Measurements from ENCODE around the gene RBM27. TPM values are rescaled to one million over a fixed set of nuclear protein-coding genes. Genes with fewer than 3 reads are reported as not detected.
"Not testable (repeated sequence)": the region's sequence is repeated elsewhere in the genome, so short reads cannot be mapped to it uniquely, and the experiment has no call there.

RBM27 gene, protein sequence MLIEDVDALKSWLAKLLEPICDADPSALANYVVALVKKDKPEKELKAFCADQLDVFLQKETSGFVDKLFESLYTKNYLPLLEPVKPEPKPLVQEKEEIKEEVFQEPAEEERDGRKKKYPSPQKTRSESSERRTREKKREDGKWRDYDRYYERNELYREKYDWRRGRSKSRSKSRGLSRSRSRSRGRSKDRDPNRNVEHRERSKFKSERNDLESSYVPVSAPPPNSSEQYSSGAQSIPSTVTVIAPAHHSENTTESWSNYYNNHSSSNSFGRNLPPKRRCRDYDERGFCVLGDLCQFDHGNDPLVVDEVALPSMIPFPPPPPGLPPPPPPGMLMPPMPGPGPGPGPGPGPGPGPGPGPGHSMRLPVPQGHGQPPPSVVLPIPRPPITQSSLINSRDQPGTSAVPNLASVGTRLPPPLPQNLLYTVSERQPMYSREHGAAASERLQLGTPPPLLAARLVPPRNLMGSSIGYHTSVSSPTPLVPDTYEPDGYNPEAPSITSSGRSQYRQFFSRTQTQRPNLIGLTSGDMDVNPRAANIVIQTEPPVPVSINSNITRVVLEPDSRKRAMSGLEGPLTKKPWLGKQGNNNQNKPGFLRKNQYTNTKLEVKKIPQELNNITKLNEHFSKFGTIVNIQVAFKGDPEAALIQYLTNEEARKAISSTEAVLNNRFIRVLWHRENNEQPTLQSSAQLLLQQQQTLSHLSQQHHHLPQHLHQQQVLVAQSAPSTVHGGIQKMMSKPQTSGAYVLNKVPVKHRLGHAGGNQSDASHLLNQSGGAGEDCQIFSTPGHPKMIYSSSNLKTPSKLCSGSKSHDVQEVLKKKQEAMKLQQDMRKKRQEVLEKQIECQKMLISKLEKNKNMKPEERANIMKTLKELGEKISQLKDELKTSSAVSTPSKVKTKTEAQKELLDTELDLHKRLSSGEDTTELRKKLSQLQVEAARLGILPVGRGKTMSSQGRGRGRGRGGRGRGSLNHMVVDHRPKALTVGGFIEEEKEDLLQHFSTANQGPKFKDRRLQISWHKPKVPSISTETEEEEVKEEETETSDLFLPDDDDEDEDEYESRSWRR
- total RNA-seq (17.8 TPM), polyA plus RNA-seq (13.1 TPM)
- long read RNA-seq, donor 1 = 0 reads
- long read RNA-seq, donor 2 = 0 reads
- long read RNA-seq, donor 3, full-length matches to known transcripts = 2 of 31 reads
- long read RNA-seq, donor 3, partial matches to known transcripts = 29 of 31 reads
- long read RNA-seq, donor 3, other reads (novel, unspliced or antisense) = 0 of 31 reads
- long read RNA-seq, donor 4 = 0 reads
- long read RNA-seq, donor 5 = 0 reads
- long read RNA-seq, donor 6, full-length matches to known transcripts = 3 of 3 reads
- long read RNA-seq, donor 6, partial matches to known transcripts = 0 of 3 reads
- long read RNA-seq, donor 6, other reads (novel, unspliced or antisense) = 0 of 3 reads
- long read RNA-seq, donor 7, full-length matches to known transcripts = 2 of 2 reads
- long read RNA-seq, donor 7, partial matches to known transcripts = 0 of 2 reads
- long read RNA-seq, donor 7, other reads (novel, unspliced or antisense) = 0 of 2 reads
- long read RNA-seq, donor 8 = 0 reads
- long read RNA-seq, donor 9 = 0 reads
- long read RNA-seq, donor 10 = 0 reads

- under 1% methylated on average over 48 of the region's 48 CpGs for WGBS
- Histone ChIP-seq H3K27ac (ENCODE audit: low read depth in 1 of 2, low read length in 1 of 2) (peak within 1 kb of the TSS; percentile 79 to 88), H3K4me3 (ENCODE audit: low read length in 2 of 2) (peak within 1 kb of the TSS; percentile 83 to 90), H3K27me3 (ENCODE audit: control insufficient read depth in 2 of 2, insufficient read depth in 1 of 2, low read length in 1 of 2) (no peaks in the 10 kb centered on the region), H3K4me1 (ENCODE audit: control insufficient read depth in 2 of 2, insufficient read depth in 2 of 2, low read length in 2 of 2) (peaks cover 9 to 15% of the 10 kb centered on the region in 2 donors), H3K36me3 (ENCODE audit: control insufficient read depth in 2 of 2, insufficient read depth in 2 of 2, low read length in 1 of 2) (no peaks in the 10 kb centered on the region), H3K9me3 (ENCODE audit: control insufficient read depth in 2 of 2, insufficient read depth in 1 of 2, low read length in 1 of 2) (no peaks in the 10 kb centered on the region)
- DNase-seq (ENCODE audit: low read depth in 6 of 9, low spot score in 9 of 9) = peak; percentile 92 to 98 (median 95)
Measured at GRCh38 chr5:146203011-146203871, at the start of gene RBM27. Gene RBM27, plus strand, starts transcription at chr5:146203605. Its CDS starts 161 bp downstream, at chr5:146203766.

GRCh38 chr5:146158255-146158654, 45.1 kb upstream of the RBM27 start:
- H3K27ac ChIP-seq (ENCODE audit: low read depth in 1 of 2, low read length in 1 of 2) = no peak overlapping the region
- no peak overlapping the region for H3K4me3 ChIP-seq (ENCODE audit: low read length in 2 of 2)
- no peaks in the 10 kb centered on the region for H3K27me3 ChIP-seq (ENCODE audit: control insufficient read depth in 2 of 2, insufficient read depth in 1 of 2, low read length in 1 of 2)
- DNase-seq (ENCODE audit: low read depth in 6 of 9, low spot score in 9 of 9) = no peak
- no peaks in the 10 kb centered on the region for H3K9me3 ChIP-seq (ENCODE audit: control insufficient read depth in 2 of 2, insufficient read depth in 1 of 2, low read length in 1 of 2)
- H3K4me1 ChIP-seq (ENCODE audit: control insufficient read depth in 2 of 2, insufficient read depth in 2 of 2, low read length in 2 of 2) = no peaks in the 10 kb centered on the region
- peaks cover 14 to 56% of the 10 kb centered on the region in 2 donors for H3K36me3 ChIP-seq (ENCODE audit: control insufficient read depth in 2 of 2, insufficient read depth in 2 of 2, low read length in 1 of 2)

DNA sequence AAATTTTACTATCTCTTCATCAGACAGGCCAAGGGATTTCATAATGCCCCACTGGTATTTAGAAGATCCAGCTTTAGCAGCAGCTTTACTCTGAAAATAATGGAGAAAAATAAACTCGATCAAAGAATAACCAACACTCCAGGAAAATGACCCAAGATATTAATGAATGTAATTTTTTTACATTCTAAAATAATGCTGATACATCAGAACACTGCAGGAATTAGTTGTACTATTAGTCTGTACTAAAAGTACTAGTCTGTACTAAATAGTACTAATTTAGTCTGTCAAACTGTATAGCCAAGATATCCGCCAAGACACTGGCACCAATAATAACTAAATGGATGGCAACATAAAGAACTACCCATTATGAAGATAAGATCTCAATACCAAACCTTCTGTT, 39.0 kb upstream of the RBM27 start:
- H3K9me3 ChIP-seq (ENCODE audit: control insufficient read depth in 2 of 2, insufficient read depth in 1 of 2, low read length in 1 of 2) = no peaks in the 10 kb centered on the region
- H3K27me3 ChIP-seq (ENCODE audit: control insufficient read depth in 2 of 2, insufficient read depth in 1 of 2, low read length in 1 of 2) = no peaks in the 10 kb centered on the region
- H3K4me1 ChIP-seq (ENCODE audit: control insufficient read depth in 2 of 2, insufficient read depth in 2 of 2, low read length in 2 of 2) = no peaks in the 10 kb centered on the region
- H3K27ac ChIP-seq (ENCODE audit: low read depth in 1 of 2, low read length in 1 of 2) = no peak overlapping the region
- no peak for DNase-seq (ENCODE audit: low read depth in 6 of 9, low spot score in 9 of 9)
- peaks cover 8 to 64% of the 10 kb centered on the region in 2 donors for H3K36me3 ChIP-seq (ENCODE audit: control insufficient read depth in 2 of 2, insufficient read depth in 2 of 2, low read length in 1 of 2)
- no peak overlapping the region for H3K4me3 ChIP-seq (ENCODE audit: low read length in 2 of 2)
- 99% methylated on average over 2 of the region's 2 CpGs for WGBS

- no peak for DNase-seq (ENCODE audit: low read depth in 6 of 9, low spot score in 9 of 9)
- Histone ChIP-seq H3K4me1 (ENCODE audit: control insufficient read depth in 2 of 2, insufficient read depth in 2 of 2, low read length in 2 of 2) (no peaks in the 10 kb centered on the region), H3K4me3 (ENCODE audit: low read length in 2 of 2) (no peak overlapping the region), H3K36me3 (ENCODE audit: control insufficient read depth in 2 of 2, insufficient read depth in 2 of 2, low read length in 1 of 2) (peaks cover 11 to 66% of the 10 kb centered on the region in 2 donors), H3K9me3 (ENCODE audit: control insufficient read depth in 2 of 2, insufficient read depth in 1 of 2, low read length in 1 of 2) (no peaks in the 10 kb centered on the region), H3K27me3 (ENCODE audit: control insufficient read depth in 2 of 2, insufficient read depth in 1 of 2, low read length in 1 of 2) (no peaks in the 10 kb centered on the region), H3K27ac (ENCODE audit: low read depth in 1 of 2, low read length in 1 of 2) (no peak overlapping the region)
- WGBS = 95% methylated on average over 1 of the region's 1 CpG
Measured at GRCh38 chr5:146165460-146165859, 37.9 kb upstream of the RBM27 start.

DNA sequence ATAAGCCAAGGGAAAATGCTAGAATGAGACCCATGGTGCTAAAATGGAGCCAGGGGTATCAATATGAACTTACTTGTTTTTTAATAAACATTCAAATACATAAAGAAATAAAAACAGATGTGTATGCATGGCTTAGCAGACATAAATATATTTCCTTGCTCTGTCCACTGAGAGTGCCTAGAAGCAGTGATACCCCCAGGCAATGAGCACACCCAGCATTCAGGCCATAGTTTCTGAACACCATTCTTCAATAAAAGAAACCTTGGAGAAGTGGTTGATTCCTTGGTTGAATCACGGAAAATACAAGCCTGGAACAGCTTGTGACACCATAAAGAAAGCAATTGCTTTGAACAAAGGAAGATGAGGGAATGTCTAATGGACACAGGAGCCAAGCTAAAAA, 37.5 kb upstream of the RBM27 start:
- H3K27ac ChIP-seq (ENCODE audit: low read depth in 1 of 2, low read length in 1 of 2) = no peak overlapping the region
- DNase-seq (ENCODE audit: low read depth in 6 of 9, low spot score in 9 of 9) = no peak
- no peaks in the 10 kb centered on the region for H3K27me3 ChIP-seq (ENCODE audit: control insufficient read depth in 2 of 2, insufficient read depth in 1 of 2, low read length in 1 of 2)
- H3K4me1 ChIP-seq (ENCODE audit: control insufficient read depth in 2 of 2, insufficient read depth in 2 of 2, low read length in 2 of 2) = no peaks in the 10 kb centered on the region
- 97% methylated on average over 1 of the region's 1 CpG for WGBS
- H3K4me3 ChIP-seq (ENCODE audit: low read length in 2 of 2) = no peak overlapping the region
- peaks cover 11 to 70% of the 10 kb centered on the region in 2 donors for H3K36me3 ChIP-seq (ENCODE audit: control insufficient read depth in 2 of 2, insufficient read depth in 2 of 2, low read length in 1 of 2)
- H3K9me3 ChIP-seq (ENCODE audit: control insufficient read depth in 2 of 2, insufficient read depth in 1 of 2, low read length in 1 of 2) = no peaks in the 10 kb centered on the region

- H3K36me3 ChIP-seq (ENCODE audit: control insufficient read depth in 2 of 2, insufficient read depth in 2 of 2, low read length in 1 of 2) = peaks cover 9 to 53% of the 10 kb centered on the region in 2 donors
- H3K4me3 ChIP-seq (ENCODE audit: low read length in 2 of 2) = no peak overlapping the region
- H3K4me1 ChIP-seq (ENCODE audit: control insufficient read depth in 2 of 2, insufficient read depth in 2 of 2, low read length in 2 of 2) = no peaks in the 10 kb centered on the region
- H3K9me3 ChIP-seq (ENCODE audit: control insufficient read depth in 2 of 2, insufficient read depth in 1 of 2, low read length in 1 of 2) = no peaks in the 10 kb centered on the region
- H3K27ac ChIP-seq (ENCODE audit: low read depth in 1 of 2, low read length in 1 of 2) = no peak overlapping the region
- no peaks in the 10 kb centered on the region for H3K27me3 ChIP-seq (ENCODE audit: control insufficient read depth in 2 of 2, insufficient read depth in 1 of 2, low read length in 1 of 2)
- DNase-seq (ENCODE audit: low read depth in 6 of 9, low spot score in 9 of 9) = no peak
Measured at GRCh38 chr5:146169076-146169475, 34.3 kb upstream of the RBM27 start.

DNA sequence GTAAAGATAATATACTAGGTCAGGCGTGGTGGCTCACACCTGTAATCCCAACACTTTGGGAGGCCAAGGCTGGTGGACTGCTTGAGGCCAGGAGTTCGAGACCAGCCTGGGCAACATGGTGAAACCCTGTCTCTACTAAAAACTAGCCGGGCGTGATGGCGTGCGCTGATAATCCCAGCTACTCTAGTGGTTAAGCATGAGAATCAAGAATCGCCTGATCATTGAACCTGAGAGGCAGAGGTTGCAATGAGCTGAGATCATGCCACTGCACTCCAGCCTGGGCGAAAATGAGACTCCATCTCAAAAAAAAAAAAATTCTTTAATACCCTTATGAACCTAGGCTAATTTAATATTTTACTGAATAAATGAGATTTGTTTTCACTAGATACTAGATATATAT, 30.4 kb upstream of the RBM27 start:
- H3K4me3 ChIP-seq (ENCODE audit: low read length in 2 of 2); H3K9me3 ChIP-seq (ENCODE audit: control insufficient read depth in 2 of 2, insufficient read depth in 1 of 2, low read length in 1 of 2); H3K27me3 ChIP-seq (ENCODE audit: control insufficient read depth in 2 of 2, insufficient read depth in 1 of 2, low read length in 1 of 2); H3K4me1 ChIP-seq (ENCODE audit: control insufficient read depth in 2 of 2, insufficient read depth in 2 of 2, low read length in 2 of 2); H3K27ac ChIP-seq (ENCODE audit: low read depth in 1 of 2, low read length in 1 of 2); DNase-seq (ENCODE audit: low read depth in 6 of 9, low spot score in 9 of 9): not testable (repeated sequence)
- WGBS = over 99% methylated on average over 8 of the region's 8 CpGs
- peaks cover 10 to 26% of the 10 kb centered on the region in 2 donors for H3K36me3 ChIP-seq (ENCODE audit: control insufficient read depth in 2 of 2, insufficient read depth in 2 of 2, low read length in 1 of 2)

- H3K4me1 ChIP-seq (ENCODE audit: control insufficient read depth in 2 of 2, insufficient read depth in 2 of 2, low read length in 2 of 2) = no peaks in the 10 kb centered on the region
- no peak overlapping the region for H3K4me3 ChIP-seq (ENCODE audit: low read length in 2 of 2)
- DNase-seq (ENCODE audit: low read depth in 6 of 9, low spot score in 9 of 9) = no peak
- WGBS = 93% methylated on average over 3 of the region's 3 CpGs
- H3K27me3 ChIP-seq (ENCODE audit: control insufficient read depth in 2 of 2, insufficient read depth in 1 of 2, low read length in 1 of 2) = no peaks in the 10 kb centered on the region
- H3K36me3 ChIP-seq (ENCODE audit: control insufficient read depth in 2 of 2, insufficient read depth in 2 of 2, low read length in 1 of 2) = peaks cover 10 to 23% of the 10 kb centered on the region in 2 donors
- no peaks in the 10 kb centered on the region for H3K9me3 ChIP-seq (ENCODE audit: control insufficient read depth in 2 of 2, insufficient read depth in 1 of 2, low read length in 1 of 2)
- H3K27ac ChIP-seq (ENCODE audit: low read depth in 1 of 2, low read length in 1 of 2) = no peak overlapping the region
Measured at GRCh38 chr5:146173597-146173996, 29.8 kb upstream of the RBM27 start.

All from thymus (tissue), 14 donors.